ENCODE data around the gene UBE2E2.

UBE2E2 gene

DNA sequence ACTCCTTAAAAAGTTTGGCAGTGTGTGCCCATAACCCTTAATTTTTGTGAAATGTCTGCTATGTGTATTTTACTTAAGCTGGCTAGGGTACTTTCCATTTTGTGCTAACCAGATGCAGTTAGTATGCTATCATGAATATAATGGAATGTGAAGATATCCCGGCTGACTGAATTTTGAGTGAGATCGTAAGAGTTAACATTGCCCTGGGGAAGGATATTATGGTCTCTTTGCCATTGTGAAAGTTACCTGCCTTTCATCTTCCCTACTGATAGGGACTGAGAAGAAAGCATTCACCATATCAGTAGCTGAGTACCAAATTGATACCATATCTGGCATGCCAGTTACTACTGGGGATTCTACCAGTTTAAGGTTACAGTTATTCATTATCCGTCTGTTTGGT lies 243.2 kb downstream of the UBE2E2 start:
- no peaks in the 10 kb centered on the region for H3K36me3 Mint-ChIP-seq (ENCODE audit: low read depth)
- TF ChIP-seq, protein P1, sequence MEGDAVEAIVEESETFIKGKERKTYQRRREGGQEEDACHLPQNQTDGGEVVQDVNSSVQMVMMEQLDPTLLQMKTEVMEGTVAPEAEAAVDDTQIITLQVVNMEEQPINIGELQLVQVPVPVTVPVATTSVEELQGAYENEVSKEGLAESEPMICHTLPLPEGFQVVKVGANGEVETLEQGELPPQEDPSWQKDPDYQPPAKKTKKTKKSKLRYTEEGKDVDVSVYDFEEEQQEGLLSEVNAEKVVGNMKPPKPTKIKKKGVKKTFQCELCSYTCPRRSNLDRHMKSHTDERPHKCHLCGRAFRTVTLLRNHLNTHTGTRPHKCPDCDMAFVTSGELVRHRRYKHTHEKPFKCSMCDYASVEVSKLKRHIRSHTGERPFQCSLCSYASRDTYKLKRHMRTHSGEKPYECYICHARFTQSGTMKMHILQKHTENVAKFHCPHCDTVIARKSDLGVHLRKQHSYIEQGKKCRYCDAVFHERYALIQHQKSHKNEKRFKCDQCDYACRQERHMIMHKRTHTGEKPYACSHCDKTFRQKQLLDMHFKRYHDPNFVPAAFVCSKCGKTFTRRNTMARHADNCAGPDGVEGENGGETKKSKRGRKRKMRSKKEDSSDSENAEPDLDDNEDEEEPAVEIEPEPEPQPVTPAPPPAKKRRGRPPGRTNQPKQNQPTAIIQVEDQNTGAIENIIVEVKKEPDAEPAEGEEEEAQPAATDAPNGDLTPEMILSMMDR (IDR thresholded peaks at IDR 0.05; ENCODE audit: unreplicated experiment in 3 of 3): no peak
- peaks cover 17% of the 10 kb centered on the region for H3K4me1 Mint-ChIP-seq
- no peaks in the 10 kb centered on the region for H3K9me3 Mint-ChIP-seq
- no peaks in the 10 kb centered on the region for H3K27me3 Mint-ChIP-seq (ENCODE audit: low read depth)
- H3K4me3 Mint-ChIP-seq: no peak overlapping the region
- H3K27ac Mint-ChIP-seq: no peak overlapping the region

DNA sequence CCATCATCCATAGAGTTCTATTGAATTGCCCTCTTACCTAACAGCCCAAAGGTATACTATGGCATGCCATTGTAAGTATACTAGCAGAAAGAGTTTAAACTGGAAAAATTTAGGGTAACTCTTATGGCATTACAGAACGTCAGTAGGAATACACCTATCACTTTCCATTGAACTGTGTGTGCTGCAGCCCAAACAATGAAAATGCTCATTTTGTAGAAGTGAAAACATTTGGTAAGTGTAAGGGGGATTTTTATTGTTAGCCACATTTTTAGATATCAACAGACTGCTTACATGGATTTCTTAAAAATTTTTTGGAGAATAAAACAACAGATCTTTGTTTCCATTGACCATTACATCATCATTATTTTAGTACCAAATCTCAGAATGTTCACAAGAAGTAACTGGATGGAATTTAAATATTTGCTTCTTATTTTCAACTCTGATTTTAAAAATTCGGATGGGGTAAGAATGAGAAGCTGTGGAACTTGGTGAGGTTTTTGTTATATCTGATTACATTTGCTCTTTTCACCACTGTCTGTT lies 245.9 kb downstream of the UBE2E2 start:
- Mint-ChIP-seq H3K4me1 (peaks cover 20% of the 10 kb centered on the region), H3K36me3 (ENCODE audit: low read depth) (no peaks in the 10 kb centered on the region), H3K27me3 (ENCODE audit: low read depth) (no peaks in the 10 kb centered on the region), H3K4me3 (no peak overlapping the region), H3K27ac (no peak overlapping the region), H3K9me3 (no peaks in the 10 kb centered on the region)
- TF ChIP-seq, protein P1 (IDR thresholded peaks at IDR 0.05; ENCODE audit: unreplicated experiment in 3 of 3): no peak

DNA sequence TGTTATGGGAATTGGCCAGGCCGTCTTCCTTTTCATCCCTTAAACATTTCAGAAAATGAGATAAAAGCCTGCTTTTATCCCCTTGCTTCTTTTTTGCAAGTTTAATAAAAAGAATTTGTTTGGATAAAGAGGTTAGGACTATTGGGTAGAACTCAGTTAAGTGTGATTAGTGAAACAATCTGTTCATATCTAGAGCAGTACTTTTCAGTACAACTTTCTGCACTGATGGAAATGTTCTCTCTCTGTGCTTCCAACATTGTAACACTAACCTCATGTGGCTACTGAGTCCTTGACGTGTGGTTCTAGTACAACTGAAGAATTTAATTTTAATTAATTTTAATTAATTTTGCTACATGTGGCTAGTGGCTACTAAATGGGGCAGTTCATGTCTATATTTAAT lies 246.9 kb downstream of the UBE2E2 start:
- Mint-ChIP-seq H3K4me3 (no peak overlapping the region), H3K9me3 (no peaks in the 10 kb centered on the region), H3K27me3 (ENCODE audit: low read depth) (no peaks in the 10 kb centered on the region), H3K36me3 (ENCODE audit: low read depth) (no peaks in the 10 kb centered on the region), H3K4me1 (peaks cover 17% of the 10 kb centered on the region), H3K27ac (no peak overlapping the region)
- TF ChIP-seq, protein P1 (IDR thresholded peaks at IDR 0.05; ENCODE audit: unreplicated experiment in 3 of 3): no peak

DNA sequence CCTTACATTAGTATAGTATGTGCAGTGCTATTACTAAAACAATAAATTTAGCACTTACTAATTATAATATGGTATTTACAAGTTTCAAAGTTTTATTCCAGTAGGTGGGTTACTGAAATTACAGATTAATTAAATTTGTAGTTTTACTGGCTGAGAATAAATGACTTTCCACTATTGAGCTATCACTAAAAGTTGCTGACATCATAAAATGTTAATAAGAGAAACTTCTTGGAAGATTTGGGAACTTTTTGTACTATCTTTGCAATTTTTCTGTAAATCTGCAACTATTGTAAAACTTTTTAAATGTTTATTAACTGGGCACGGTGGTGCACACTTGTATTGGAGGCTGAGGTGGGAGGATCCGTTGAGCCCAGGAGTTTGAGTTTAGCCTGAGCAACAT lies 247.7 kb downstream of the UBE2E2 start:
- H3K4me3 Mint-ChIP-seq: no peak overlapping the region
- TF ChIP-seq, protein P1 (IDR thresholded peaks at IDR 0.05; ENCODE audit: unreplicated experiment in 3 of 3): no peak
- peaks cover 1% of the 10 kb centered on the region for H3K36me3 Mint-ChIP-seq (ENCODE audit: low read depth)
- H3K27me3 Mint-ChIP-seq (ENCODE audit: low read depth): no peaks in the 10 kb centered on the region
- H3K27ac Mint-ChIP-seq: no peak overlapping the region
- no peaks in the 10 kb centered on the region for H3K9me3 Mint-ChIP-seq
- H3K4me1 Mint-ChIP-seq: peaks cover 17% of the 10 kb centered on the region

DNA sequence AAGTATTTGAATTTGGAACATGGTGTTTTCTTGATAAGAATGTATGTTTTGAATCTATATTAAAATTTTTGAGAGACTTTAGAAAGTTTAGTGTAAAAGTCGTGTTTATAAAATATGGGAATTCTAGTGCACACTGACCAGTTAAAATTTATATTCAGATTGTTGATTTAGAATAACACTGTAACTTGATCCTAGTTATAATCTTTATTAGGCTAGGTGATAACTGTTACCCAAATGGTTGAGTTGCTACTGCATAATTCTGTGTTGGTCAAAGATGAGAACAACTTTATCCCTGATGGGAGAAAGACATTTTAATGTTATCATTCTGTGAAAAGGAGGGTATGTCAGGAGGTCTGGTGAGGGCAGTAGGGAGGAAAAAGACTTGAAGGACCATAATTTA lies 249.3 kb downstream of the UBE2E2 start:
- Mint-ChIP-seq H3K4me3 (no peak overlapping the region), H3K4me1 (peaks cover 17% of the 10 kb centered on the region), H3K9me3 (peaks cover 13% of the 10 kb centered on the region), H3K27ac (no peak overlapping the region), H3K27me3 (ENCODE audit: low read depth) (no peaks in the 10 kb centered on the region), H3K36me3 (ENCODE audit: low read depth) (peaks cover 15% of the 10 kb centered on the region)
- TF ChIP-seq, protein P1 (IDR thresholded peaks at IDR 0.05; ENCODE audit: unreplicated experiment in 3 of 3): no peak

DNA sequence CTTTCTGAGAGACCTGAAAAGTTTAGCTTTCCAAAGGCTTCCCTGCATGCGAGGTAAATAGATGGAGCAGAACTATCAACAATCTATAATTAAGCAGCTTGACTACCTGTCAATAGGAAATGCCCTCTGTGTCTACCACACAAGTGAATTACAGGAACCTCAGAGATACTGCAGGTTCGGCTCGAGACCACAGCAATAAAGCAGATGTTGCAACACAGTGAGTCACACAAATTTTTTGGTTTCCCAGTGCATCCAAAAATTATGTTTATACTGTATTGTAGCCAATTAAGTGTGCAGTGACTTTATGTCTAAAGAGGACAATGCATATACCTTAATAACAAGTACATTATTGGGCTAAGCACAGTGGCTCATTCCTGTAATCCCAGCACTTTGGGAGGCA lies 252.0 kb downstream of the UBE2E2 start:
- no peak overlapping the region for H3K27ac Mint-ChIP-seq
- H3K36me3 Mint-ChIP-seq (ENCODE audit: low read depth): peaks cover 21% of the 10 kb centered on the region
- TF ChIP-seq, protein P1 (IDR thresholded peaks at IDR 0.05; ENCODE audit: unreplicated experiment in 3 of 3): no peak

More for the DNA sequence above, 252.0 kb downstream of the UBE2E2 start:
- H3K27me3 Mint-ChIP-seq (ENCODE audit: low read depth): no peaks in the 10 kb centered on the region
- peaks cover 31% of the 10 kb centered on the region for H3K4me1 Mint-ChIP-seq
- peaks cover 21% of the 10 kb centered on the region for H3K9me3 Mint-ChIP-seq
- no peak overlapping the region for H3K4me3 Mint-ChIP-seq
